Measurements from ENCODE around the gene TMC8. TPM values are rescaled to one million over a fixed set of nuclear protein-coding genes. Genes with fewer than 3 reads are reported as not detected.

Gene TMC8
- total RNA-seq, 1 experiment from 2014 or later, result 0.32 TPM

DNA sequence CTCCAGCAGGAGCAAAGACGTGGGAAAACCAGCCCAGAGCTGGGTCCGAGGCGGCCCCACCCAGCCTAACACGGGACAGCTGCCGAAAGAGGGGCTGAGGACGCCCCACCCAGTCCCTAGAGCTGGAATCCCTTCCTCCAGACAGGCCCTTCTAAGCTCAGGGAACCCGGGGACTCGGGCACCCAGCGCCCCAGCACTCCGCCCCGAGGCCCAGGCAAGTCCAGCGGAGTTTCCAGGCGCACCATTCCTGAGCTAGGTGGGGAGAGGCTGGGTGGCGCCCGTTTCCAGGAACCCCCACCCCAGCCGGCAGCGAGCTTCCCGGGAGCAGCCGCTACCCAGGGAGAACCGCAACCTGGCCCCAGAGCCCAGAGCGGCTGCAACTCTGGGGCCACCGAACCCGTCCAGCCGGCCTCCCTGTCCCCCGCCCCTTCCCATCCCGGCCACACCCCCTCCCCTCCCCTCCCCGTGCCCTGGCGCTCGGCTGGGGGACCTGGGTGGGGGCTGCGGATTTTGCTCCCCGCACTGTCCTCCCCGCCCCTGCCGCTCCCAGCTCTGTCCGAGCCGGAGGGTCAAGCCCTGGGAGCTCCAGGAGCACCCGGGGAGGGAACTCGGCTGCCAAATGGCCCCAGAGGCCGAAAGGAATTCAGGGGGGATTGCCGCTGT lies 2.6 kb upstream of the TMC8 start:
- no TSS peak for BruUV-seq (replicated peaks)
- Histone ChIP-seq H3K27me3 (replicated peaks; ENCODE audit: insufficient read depth, low read depth, low read length, poor library complexity) (no peaks in the 10 kb centered on the region), H3K27ac (ENCODE audit: low read depth, low read length, poor library complexity, severe bottlenecking) (peak overlapping the region; percentile 64)

DNA sequence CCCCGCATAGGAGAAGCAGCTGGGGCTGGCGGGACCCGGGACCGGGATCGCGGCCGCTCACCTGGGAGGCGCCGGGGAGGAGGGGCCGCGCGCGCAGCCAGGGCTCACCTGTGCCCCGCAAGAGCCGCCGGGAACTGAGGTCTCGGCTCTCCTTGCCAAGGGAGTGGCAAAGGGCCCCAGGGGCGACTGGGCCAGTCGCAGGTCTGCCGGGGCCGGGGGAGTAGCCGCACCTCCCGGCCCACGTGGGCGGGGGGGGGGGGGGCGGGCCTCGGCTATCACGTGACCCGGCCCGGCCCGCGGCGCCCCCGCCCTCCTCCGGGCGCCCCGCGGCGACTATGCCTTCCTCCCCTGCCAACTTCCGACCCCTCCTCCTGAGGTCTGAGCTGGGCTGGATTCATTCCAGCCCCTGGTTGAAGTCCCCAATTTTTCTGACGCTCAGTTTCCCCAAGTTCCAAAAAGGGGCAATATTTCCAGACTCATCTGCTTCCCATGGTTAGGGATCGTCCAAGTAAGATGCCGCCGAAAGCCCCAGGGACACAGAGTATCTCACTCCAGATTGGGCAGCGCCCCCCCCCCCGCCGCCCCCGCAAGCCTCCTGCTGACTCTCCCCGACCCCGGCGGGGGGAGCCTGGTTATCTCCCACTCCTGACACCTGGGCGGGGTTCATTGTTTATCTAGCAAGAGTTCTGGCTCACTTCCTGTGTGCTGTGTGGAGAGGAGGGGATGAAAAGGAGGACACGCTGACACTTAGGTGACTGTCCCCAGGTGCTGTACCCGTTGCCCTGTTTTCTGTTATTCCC lies 1.8 kb upstream of the TMC8 start, which contains the start of gene TMC6:
TMC6 (minus strand) TSS at position 205 of the 800 bp plus-strand sequence. CDS start 1,923 bp downstream, outside the sequence.
- intact Hi-C loops (cut with micrococcal nuclease; ENCODE audit: unreplicated experiment), result loop anchor here (5.0 kb wide), 1 partner anchor 39 kb away; the partner anchor contains the start of gene SYNGR2
- Histone ChIP-seq H3K9me3 (ENCODE audit: low read depth, low read length, poor library complexity, severe bottlenecking) (no peaks in the 10 kb centered on the region), H3K27me3 (replicated peaks; ENCODE audit: insufficient read depth, low read depth, low read length, poor library complexity) (no peaks in the 10 kb centered on the region), H3K27ac (ENCODE audit: low read depth, low read length, poor library complexity, severe bottlenecking) (peak within 1 kb of the TSS; percentile 64), H3K4me3 (ENCODE audit: low read depth, low read length, poor library complexity, severe bottlenecking) (peak within 1 kb of the TSS; percentile 80), H3K36me3 (ENCODE audit: insufficient read depth, low read length, poor library complexity, severe bottlenecking) (no peaks in the 10 kb centered on the region), H3K4me1 (ENCODE audit: insufficient read depth, low read length, poor library complexity, severe bottlenecking) (peaks cover 46% of the 10 kb centered on the region)
- ChIA-PET POLR2A (ENCODE audit: low non-redundant PET) (no interaction called here), CTCF (no interaction called here)
- peak; percentile 70 for DNase-seq (ENCODE audit: low spot score)
- no TSS peak for BruUV-seq (replicated peaks)
- no peak for TF ChIP-seq EZH2 (IDR thresholded peaks at IDR 0.05; ENCODE audit: borderline replicate concordance, low read depth, low read length, poor library complexity, severe bottlenecking)
- TF ChIP-seq, protein P1, sequence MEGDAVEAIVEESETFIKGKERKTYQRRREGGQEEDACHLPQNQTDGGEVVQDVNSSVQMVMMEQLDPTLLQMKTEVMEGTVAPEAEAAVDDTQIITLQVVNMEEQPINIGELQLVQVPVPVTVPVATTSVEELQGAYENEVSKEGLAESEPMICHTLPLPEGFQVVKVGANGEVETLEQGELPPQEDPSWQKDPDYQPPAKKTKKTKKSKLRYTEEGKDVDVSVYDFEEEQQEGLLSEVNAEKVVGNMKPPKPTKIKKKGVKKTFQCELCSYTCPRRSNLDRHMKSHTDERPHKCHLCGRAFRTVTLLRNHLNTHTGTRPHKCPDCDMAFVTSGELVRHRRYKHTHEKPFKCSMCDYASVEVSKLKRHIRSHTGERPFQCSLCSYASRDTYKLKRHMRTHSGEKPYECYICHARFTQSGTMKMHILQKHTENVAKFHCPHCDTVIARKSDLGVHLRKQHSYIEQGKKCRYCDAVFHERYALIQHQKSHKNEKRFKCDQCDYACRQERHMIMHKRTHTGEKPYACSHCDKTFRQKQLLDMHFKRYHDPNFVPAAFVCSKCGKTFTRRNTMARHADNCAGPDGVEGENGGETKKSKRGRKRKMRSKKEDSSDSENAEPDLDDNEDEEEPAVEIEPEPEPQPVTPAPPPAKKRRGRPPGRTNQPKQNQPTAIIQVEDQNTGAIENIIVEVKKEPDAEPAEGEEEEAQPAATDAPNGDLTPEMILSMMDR (conservative IDR thresholded peaks at IDR 0.05; ENCODE audit: low read depth, low read length), result no peak

More for the DNA sequence above, 2.6 kb upstream of the TMC8 start:
- TF ChIP-seq EZH2 (IDR thresholded peaks at IDR 0.05; ENCODE audit: borderline replicate concordance, low read depth, low read length, poor library complexity, severe bottlenecking), result no peak
- TF ChIP-seq, protein P1 (conservative IDR thresholded peaks at IDR 0.05; ENCODE audit: low read depth, low read length), result no peak
- peak overlapping the region; percentile 80 for H3K4me3 ChIP-seq (ENCODE audit: low read depth, low read length, poor library complexity, severe bottlenecking)
- POLR2A ChIA-PET (ENCODE audit: low non-redundant PET), result no interaction called here
- DNase-seq (ENCODE audit: low spot score), result no peak
- intact Hi-C loops (cut with micrococcal nuclease; ENCODE audit: unreplicated experiment), result loop anchor here (5.0 kb wide), 1 partner anchor 39 kb away; the partner anchor contains the start of gene SYNGR2
- H3K4me1 ChIP-seq (ENCODE audit: insufficient read depth, low read length, poor library complexity, severe bottlenecking), result peaks cover 46% of the 10 kb centered on the region
- H3K36me3 ChIP-seq (ENCODE audit: insufficient read depth, low read length, poor library complexity, severe bottlenecking), result no peaks in the 10 kb centered on the region
- no peaks in the 10 kb centered on the region for H3K9me3 ChIP-seq (ENCODE audit: low read depth, low read length, poor library complexity, severe bottlenecking)
- CTCF ChIA-PET, result interaction anchor here (0.6 to 0.8 kb wide), 2 partner anchors 48 to 131 kb away, joined by 3 read pairs; no protein-coding TSS in a partner anchor

DNA sequence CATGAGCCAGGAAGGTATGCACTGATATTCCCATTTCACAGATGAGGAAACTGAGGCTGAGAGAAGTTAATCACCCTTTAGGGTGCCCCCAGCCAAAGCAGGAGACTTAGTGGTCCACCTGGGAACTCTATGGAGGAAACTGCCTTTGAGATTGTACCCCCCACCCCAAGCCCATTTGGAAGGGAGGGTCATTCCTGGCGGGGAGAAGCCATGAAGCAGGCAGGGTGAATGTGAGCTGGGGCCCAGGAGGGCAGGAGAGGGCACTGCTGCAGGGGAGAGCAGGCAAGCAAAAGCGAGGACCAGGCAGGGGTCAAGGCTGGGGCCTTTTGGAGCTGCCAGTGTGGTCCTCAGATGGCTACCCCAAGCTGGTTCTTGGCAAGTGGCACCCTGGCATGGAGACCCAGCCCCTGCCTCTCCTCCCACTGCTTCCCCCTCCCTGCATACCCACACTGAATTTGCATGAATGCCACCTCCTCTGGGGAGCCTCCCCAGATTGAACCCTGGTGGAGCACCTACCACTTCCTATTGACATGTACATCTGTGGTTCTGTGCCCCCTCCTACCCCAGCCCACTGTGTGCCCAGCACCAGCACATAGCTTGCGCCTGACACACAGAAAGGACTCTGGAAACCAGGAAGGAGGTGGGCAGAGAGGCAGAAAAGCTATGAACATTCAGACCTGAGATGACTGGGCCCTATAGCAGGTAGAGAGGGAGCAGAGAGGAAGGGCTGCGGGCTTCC lies 1.1 kb upstream of the TMC8 start:
- Histone ChIP-seq H3K27me3 (replicated peaks; ENCODE audit: insufficient read depth, low read depth, low read length, poor library complexity) (no peaks in the 10 kb centered on the region), H3K27ac (ENCODE audit: low read depth, low read length, poor library complexity, severe bottlenecking) (no peak overlapping the region), H3K4me1 (ENCODE audit: insufficient read depth, low read length, poor library complexity, severe bottlenecking) (peaks cover 46% of the 10 kb centered on the region), H3K36me3 (ENCODE audit: insufficient read depth, low read length, poor library complexity, severe bottlenecking) (no peaks in the 10 kb centered on the region), H3K9me3 (ENCODE audit: low read depth, low read length, poor library complexity, severe bottlenecking) (no peaks in the 10 kb centered on the region), H3K4me3 (ENCODE audit: low read depth, low read length, poor library complexity, severe bottlenecking) (peak overlapping the region; percentile 80)
- intact Hi-C loops (cut with micrococcal nuclease; ENCODE audit: unreplicated experiment), result loop anchor here (5.0 kb wide), 1 partner anchor 38 kb away; the partner anchor contains the start of gene SYNGR2
- TF ChIP-seq EZH2 (IDR thresholded peaks at IDR 0.05; ENCODE audit: borderline replicate concordance, low read depth, low read length, poor library complexity, severe bottlenecking), result no peak
- TF ChIP-seq, protein P1 (conservative IDR thresholded peaks at IDR 0.05; ENCODE audit: low read depth, low read length), result no peak
- no TSS peak for BruUV-seq (replicated peaks)
- POLR2A ChIA-PET (ENCODE audit: low non-redundant PET), result no interaction called here
- no peak for DNase-seq (ENCODE audit: low spot score)
- CTCF ChIA-PET, result no interaction called here
